PC-9 (cell line): ENCODE measurements around the gene IKZF1. TPM values are rescaled to one million over a fixed set of nuclear protein-coding genes. Genes with fewer than 3 reads are reported as not detected.

Experiments
- BruUV-seq: library from RNA; stranded (reverse); fragments of 400-500 nt; replicated peaks from 2 replicates; lab custom pipeline; 2021; lab: Mats Ljungman, UMichigan
- CTCF ChIA-PET: fragments of 300-600 bp; sonication (Branson Sonifier 250); formaldehyde crosslinking; loops from one replicate; lab custom pipeline; 2022; ENCODE audit warnings: antibody characterized with exemption; lab: Charles Lee
- POLR2A ChIA-PET: fragments of 300-600 bp; sonication (Branson Sonifier 250); formaldehyde crosslinking; loops from one replicate; lab custom pipeline; 2022; ENCODE audit warnings: antibody characterized with exemption; ENCODE audit not compliant: unreplicated experiment; lab: Charles Lee
- DNase-seq, 2 experiments: peaks; one replicate each; pipeline versions ENCODE4 v3.0.0 to v3.0.0-alpha.2; 2015 to 2022; ENCODE audit warnings: mixed read lengths in 1 of 2
- H2AFZ ChIP-seq: fragments of 200-600 bp; sonication (generic); 2 replicates; pipeline ENCODE4 v1.8.1; 2017; ENCODE audit warnings: antibody characterized with exemption
- H3F3A ChIP-seq: fragments of 200-600 bp; sonication (generic); 2 replicates; pipeline ENCODE4 v1.8.1; 2017; ENCODE audit warnings: antibody characterized with exemption, mild to moderate bottlenecking, low read depth; ENCODE audit not compliant: insufficient read depth
- H3K27ac ChIP-seq: fragments of 200-600 bp; sonication (generic); 2 replicates; pipeline ENCODE4 v1.6.1; 2016; ENCODE audit warnings: mixed run types
- H3K27me3 ChIP-seq: fragments of 200-600 bp; sonication (generic); 2 replicates; pipeline ENCODE4 v1.6.1; 2016; ENCODE audit warnings: low read depth, mixed run types; ENCODE audit not compliant: insufficient read depth
- H3K36me3 ChIP-seq: fragments of 200-600 bp; sonication (generic); 2 replicates; pipeline ENCODE4 v1.6.1; 2016; ENCODE audit warnings: low read depth, mixed run types
- H3K4me1 ChIP-seq: fragments of 200-600 bp; sonication (generic); replicated peaks from 2 replicates; pipeline ENCODE4 v1.6.1; 2016; ENCODE audit warnings: mixed run types; ENCODE audit not compliant: insufficient read depth
- H3K4me2 ChIP-seq: fragments of 200-600 bp; sonication (generic); 2 replicates; pipeline ENCODE4 v1.6.1; 2017; ENCODE audit warnings: mixed run types
- H3K4me3 ChIP-seq: fragments of 200-600 bp; sonication (generic); 2 replicates; pipeline ENCODE4 v1.6.1; 2016; ENCODE audit warnings: mixed run types
- H3K79me2 ChIP-seq: fragments of 200-600 bp; sonication (generic); 2 replicates; pipeline ENCODE4 v1.6.1; 2017; ENCODE audit warnings: low read depth, mixed run types
- H3K9me2 ChIP-seq: fragments of 200-600 bp; sonication (generic); 2 replicates; pipeline ENCODE4 v1.8.1; 2017; ENCODE audit warnings: mild to moderate bottlenecking; ENCODE audit not compliant: insufficient read depth
- H3K9me3 ChIP-seq: fragments of 200-600 bp; sonication (generic); 2 replicates; pipeline ENCODE4 v1.8.1; 2016; ENCODE audit warnings: low read depth; ENCODE audit not compliant: insufficient read depth
- H4K20me1 ChIP-seq: fragments of 200-600 bp; sonication (generic); 2 replicates; pipeline ENCODE4 v1.8.1; 2017; ENCODE audit not compliant: insufficient read depth
- EZH2 ChIP-seq: fragments of 200-600 bp; sonication (generic); IDR thresholded peaks from 2 replicates; pipeline ENCODE4 v1.8.0; 2017; ENCODE audit warnings: antibody characterized with exemption, low read depth
- intact Hi-C: fragments of 100-400 bp; cut with micrococcal nuclease; formaldehyde crosslinking; loops from one replicate; pipeline ENCODE4 v1.10.0; 2022; ENCODE audit not compliant: unreplicated experiment
- total RNA-seq: library from RNA; stranded (reverse); gene quantifications from 2 replicates; pipeline ENCODE4 v1.2.3, GENCODE V29; 2021
- TF ChIP-seq, protein P1 (sequence below): fragments of 200-600 bp; sonication (generic); conservative IDR thresholded peaks from 2 replicates; pipeline ENCODE4 v1.6.1; 2017; ENCODE audit warnings: mixed run types, antibody characterized with exemption, mild to moderate bottlenecking, moderate library complexity

Gene IKZF1
- total RNA-seq, 1 experiment from 2014 or later = not detected

DNA sequence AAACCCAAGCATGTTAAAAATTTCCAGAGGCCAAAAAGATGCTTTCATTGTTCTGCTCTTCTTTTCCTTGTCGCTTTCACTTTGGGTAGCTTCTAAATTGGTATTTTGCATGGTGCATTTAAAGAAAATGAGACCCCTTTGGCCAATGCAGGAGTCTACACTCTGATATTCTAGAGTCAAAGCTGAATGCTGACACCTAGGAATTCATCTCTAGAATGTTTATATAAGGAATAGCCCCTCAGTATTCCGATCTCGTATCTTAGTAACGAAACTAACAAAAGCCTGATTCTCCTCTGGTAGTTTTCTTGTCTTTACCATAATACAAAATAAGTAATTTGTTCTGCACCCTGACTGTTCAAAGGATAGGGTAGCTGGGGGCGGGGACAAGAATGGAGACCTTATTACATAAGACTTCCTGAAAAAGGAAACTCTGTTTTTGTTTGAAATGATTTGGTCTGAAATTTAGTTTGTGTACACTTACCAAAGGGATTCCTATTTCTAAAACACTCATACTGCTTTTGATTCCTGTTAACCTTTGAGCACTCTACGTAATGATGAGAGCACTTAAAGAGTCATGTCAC lies 17.1 kb downstream of the IKZF1 start:
- BruUV-seq = no TSS peak
- CTCF ChIA-PET = no interaction called here

DNA sequence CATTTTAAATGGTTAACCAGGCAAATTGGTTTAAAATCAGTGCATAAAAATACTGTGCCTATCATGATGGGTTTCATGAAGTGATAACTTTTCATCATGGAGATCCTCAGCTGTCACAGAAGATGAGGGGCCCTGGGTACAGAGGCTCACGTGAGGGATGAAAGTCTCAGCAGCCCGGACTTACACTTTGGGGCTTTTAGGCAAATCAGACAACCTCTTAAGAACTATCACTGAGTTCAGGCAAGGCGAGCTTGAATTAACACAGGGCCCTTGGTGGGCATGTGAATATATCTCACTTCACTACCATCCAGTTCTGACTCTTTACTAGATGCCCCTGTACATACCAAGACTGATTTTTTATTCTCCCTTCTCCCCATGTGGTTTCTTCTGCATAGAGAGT lies 19.6 kb downstream of the IKZF1 start:
- no peaks in the 10 kb centered on the region for H4K20me1 ChIP-seq
- H3K27me3 ChIP-seq = peaks cover 97% of the 10 kb centered on the region
- no peak overlapping the region for H3K27ac ChIP-seq
- no peak overlapping the region for H2AFZ ChIP-seq
- no peak for DNase-seq
- no peak overlapping the region for H3K4me3 ChIP-seq
- TF ChIP-seq, protein P1, sequence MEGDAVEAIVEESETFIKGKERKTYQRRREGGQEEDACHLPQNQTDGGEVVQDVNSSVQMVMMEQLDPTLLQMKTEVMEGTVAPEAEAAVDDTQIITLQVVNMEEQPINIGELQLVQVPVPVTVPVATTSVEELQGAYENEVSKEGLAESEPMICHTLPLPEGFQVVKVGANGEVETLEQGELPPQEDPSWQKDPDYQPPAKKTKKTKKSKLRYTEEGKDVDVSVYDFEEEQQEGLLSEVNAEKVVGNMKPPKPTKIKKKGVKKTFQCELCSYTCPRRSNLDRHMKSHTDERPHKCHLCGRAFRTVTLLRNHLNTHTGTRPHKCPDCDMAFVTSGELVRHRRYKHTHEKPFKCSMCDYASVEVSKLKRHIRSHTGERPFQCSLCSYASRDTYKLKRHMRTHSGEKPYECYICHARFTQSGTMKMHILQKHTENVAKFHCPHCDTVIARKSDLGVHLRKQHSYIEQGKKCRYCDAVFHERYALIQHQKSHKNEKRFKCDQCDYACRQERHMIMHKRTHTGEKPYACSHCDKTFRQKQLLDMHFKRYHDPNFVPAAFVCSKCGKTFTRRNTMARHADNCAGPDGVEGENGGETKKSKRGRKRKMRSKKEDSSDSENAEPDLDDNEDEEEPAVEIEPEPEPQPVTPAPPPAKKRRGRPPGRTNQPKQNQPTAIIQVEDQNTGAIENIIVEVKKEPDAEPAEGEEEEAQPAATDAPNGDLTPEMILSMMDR = no peak
- no peak for TF ChIP-seq EZH2
- ChIA-PET POLR2A (no interaction called here), CTCF (no interaction called here)
- no peak overlapping the region for H3K4me2 ChIP-seq
- H3K79me2 ChIP-seq = no peaks in the 10 kb centered on the region
- no peaks in the 10 kb centered on the region for H3F3A ChIP-seq
- intact Hi-C loops = no loop called here
- BruUV-seq = no TSS peak
- no peaks in the 10 kb centered on the region for H3K36me3 ChIP-seq
- H3K9me3 ChIP-seq = no peaks in the 10 kb centered on the region
- H3K4me1 ChIP-seq = no peaks in the 10 kb centered on the region
- no peaks in the 10 kb centered on the region for H3K9me2 ChIP-seq

More for the DNA sequence above, 17.1 kb downstream of the IKZF1 start:
- no peak for DNase-seq
- H3K9me2 ChIP-seq = no peaks in the 10 kb centered on the region
- intact Hi-C loops = no loop called here
- peaks cover 98% of the 10 kb centered on the region for H3K27me3 ChIP-seq
- no peaks in the 10 kb centered on the region for H3K9me3 ChIP-seq
- TF ChIP-seq, protein P1 = no peak
- no peak for TF ChIP-seq EZH2
- no peaks in the 10 kb centered on the region for H3K4me1 ChIP-seq
- H3K27ac ChIP-seq = no peak overlapping the region
- POLR2A ChIA-PET = no interaction called here
- no peaks in the 10 kb centered on the region for H3F3A ChIP-seq
- H3K4me3 ChIP-seq = no peak overlapping the region
- no peak overlapping the region for H3K4me2 ChIP-seq
- H2AFZ ChIP-seq = no peak overlapping the region
- H3K36me3 ChIP-seq = no peaks in the 10 kb centered on the region
- H4K20me1 ChIP-seq = no peaks in the 10 kb centered on the region
- no peaks in the 10 kb centered on the region for H3K79me2 ChIP-seq

DNA sequence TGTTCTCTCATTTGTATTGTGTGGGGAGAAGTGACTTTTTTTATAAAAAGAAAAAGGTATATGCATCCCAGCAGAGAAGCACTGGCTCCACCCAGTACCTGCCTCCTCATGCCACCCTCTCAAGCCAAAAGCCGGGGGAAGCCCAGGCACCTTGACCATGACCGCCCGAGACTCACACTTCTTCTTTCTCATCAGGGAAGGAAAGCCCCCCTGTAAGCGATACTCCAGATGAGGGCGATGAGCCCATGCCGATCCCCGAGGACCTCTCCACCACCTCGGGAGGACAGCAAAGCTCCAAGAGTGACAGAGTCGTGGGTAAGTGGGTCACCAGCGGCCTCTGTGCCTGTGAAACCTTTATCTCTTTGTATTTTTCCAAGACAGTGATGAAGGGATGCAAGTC lies 22.9 kb downstream of the IKZF1 start:
- H3K27me3 ChIP-seq = peaks cover 97% of the 10 kb centered on the region
- POLR2A ChIA-PET = no interaction called here
- no peaks in the 10 kb centered on the region for H3F3A ChIP-seq

More for the DNA sequence above, 22.9 kb downstream of the IKZF1 start:
- H2AFZ ChIP-seq = no peak overlapping the region
- H3K9me2 ChIP-seq = no peaks in the 10 kb centered on the region
- no peak overlapping the region for H3K4me2 ChIP-seq
- intact Hi-C loops = no loop called here
- no peaks in the 10 kb centered on the region for H3K9me3 ChIP-seq
- TF ChIP-seq, protein P1 = no peak
- TF ChIP-seq EZH2 = no peak
- CTCF ChIA-PET = no interaction called here
- no peaks in the 10 kb centered on the region for H3K79me2 ChIP-seq
- H4K20me1 ChIP-seq = no peaks in the 10 kb centered on the region
- no peaks in the 10 kb centered on the region for H3K4me1 ChIP-seq
- no peaks in the 10 kb centered on the region for H3K36me3 ChIP-seq
- H3K4me3 ChIP-seq = no peak overlapping the region
- no peak for DNase-seq
- H3K27ac ChIP-seq = no peak overlapping the region
- no TSS peak for BruUV-seq
